Activated T-helper 1 cell treated with Interleukin-2 at 50 U/mL for 16 hours (primary cell): ENCODE data around the gene PIK3CB.

Source experiments
- DNase-seq: peaks from one replicate; pipeline ENCODE4 v3.0.0-alpha.2; 2020; ENCODE audit warnings: low read depth

PIK3CB gene

DNA sequence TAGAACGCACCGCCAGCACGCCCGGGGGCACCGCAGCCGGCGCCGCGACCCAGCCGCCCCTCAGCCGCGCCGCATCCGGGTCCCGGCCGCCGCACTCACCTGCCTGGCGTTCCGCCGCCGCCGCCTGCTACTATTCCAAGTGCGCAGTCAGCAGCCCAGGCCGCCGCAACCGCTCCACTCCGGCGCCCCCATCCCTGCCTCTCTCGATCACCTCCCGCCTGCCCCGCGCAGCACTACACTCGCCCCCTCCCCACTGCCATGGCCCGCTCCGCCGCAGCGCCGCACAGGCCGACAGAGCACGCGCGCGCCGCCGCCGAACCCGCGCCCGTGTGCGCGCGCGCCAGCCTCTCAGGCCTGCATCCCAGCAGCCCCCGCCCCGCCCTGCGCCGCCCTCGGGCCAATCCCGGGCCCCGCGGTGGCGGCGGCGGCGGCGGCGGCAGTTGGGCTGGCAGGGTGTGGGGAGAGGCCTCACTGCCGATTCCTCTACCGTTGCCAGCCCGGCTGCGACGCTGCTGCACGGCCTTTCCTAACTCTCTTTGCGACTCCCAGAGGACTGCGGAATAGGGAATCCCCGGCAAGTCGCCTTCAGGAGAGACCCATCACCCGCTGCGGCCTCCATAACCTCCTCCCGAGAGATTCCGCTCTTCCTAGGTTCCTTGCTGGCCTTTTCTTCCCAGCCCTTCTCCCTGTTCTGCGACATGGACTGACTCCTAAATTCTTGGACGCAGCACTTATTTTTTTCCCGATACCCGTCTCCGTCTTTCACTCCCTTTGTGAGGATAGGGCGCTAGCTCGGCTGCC, at the start of gene PIK3CB:
PIK3CB (minus strand) TSS at position 333 of the 801 bp plus-strand sequence. CDS start 75,585 bp downstream, outside the sequence.
- DNase-seq: peak; percentile 86

DNA sequence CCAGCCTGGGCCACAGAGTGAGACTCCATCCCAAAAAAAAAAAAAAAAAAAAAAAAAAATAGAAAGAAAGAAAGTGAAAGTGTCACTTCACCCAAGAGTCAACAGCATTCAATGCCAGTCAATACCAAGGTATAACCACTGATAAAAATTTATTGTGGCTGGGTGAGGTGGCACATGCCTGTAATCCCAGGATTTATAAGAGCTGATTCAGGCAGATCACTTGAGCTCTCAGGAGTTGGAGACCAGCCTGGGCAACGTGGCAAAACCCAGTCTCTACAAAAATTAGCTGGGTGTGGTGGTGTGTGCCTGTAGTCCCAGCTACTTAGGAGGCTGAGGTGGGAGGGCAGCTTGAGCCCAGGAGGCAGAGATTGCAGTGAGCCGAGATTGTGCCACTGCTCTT, 46.5 kb upstream of the PIK3CB start:
- DNase-seq: no peak

GRCh38 chr3:138879541-138880380, 45.0 kb upstream of the PIK3CB start:
- no peak for DNase-seq

- no peak for DNase-seq
Measured at GRCh38 chr3:138877226-138877625, 42.5 kb upstream of the PIK3CB start.

GRCh38 chr3:138875754-138876664, 41.3 kb upstream of the PIK3CB start:
- no peak for DNase-seq

GRCh38 chr3:138875096-138875753, 40.5 kb upstream of the PIK3CB start:
- DNase-seq: no peak

- no peak for DNase-seq
Measured at GRCh38 chr3:138873471-138874278, 38.9 kb upstream of the PIK3CB start.

DNA sequence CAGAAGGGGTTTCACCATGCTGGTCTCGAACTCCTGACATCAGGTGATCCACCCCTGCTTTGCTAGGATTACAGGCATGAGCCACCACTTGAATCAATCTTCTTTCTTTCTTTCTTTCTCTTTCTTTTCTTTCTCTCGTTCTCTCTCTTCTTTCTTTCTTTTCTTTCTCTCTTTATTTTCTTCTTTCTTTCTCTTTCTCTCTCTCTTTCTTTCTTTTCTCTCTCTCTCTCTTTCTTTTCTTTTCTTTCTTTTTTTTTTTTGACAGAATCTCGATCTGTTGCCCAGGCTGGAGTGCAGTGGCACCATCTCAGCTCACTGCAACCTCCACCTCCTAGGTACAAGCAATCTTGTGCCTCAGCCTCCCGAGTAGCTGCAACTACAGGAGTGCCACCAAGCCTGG, 37.9 kb upstream of the PIK3CB start:
- no peak for DNase-seq

- DNase-seq: no peak
Measured at GRCh38 chr3:138867996-138868395, 33.3 kb upstream of the PIK3CB start.

GRCh38 chr3:138863776-138864113, 29.0 kb upstream of the PIK3CB start:
- no peak for DNase-seq

GRCh38 chr3:138862924-138863775, 28.4 kb upstream of the PIK3CB start:
- no peak for DNase-seq

DNA sequence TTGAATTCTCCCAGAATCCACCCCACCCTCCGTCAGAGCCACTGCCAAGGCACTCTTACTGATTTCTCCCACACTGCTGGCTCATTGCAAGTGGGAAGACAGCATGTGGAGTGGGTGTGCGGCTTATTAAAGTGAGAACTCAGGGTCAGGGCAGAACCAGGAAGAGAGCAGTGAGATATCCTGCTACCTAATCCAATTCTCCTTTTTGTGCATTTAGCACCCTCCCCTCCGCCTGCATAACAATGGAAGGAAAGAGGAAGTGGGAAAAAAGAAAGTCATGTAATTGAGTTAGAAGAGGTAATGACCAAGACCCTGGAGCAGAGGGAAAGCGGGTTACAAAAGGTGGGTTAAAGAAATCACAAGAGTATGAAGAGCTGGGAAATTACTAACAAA, 27.8 kb upstream of the PIK3CB start:
- DNase-seq: no peak

GRCh38 chr3:138861798-138862197, 27.1 kb upstream of the PIK3CB start:
- DNase-seq: no peak

DNA sequence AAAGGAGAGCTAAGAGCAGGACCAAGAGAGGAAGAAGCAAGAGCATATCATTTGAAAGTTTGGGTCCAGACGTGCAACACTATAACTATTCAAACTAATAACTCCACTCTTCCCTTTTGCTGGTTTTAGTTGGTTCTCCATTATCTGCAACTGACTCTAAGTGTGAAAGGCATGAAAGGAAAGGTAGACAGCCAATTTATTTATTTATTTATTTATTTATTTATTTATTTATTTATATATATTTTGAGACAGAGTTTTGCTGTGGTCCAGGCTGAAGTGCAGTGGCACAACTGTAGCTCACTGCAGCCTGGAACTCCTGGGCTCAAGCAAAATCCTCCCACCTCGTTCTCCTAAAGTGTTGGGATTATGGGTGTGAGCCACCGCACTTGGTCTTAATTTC, 22.1 kb upstream of the PIK3CB start:
- DNase-seq: no peak

- no peak for DNase-seq
Measured at GRCh38 chr3:138854940-138855339, 20.2 kb upstream of the PIK3CB start.

GRCh38 chr3:138854204-138854603, 19.5 kb upstream of the PIK3CB start:
- no peak for DNase-seq

DNA sequence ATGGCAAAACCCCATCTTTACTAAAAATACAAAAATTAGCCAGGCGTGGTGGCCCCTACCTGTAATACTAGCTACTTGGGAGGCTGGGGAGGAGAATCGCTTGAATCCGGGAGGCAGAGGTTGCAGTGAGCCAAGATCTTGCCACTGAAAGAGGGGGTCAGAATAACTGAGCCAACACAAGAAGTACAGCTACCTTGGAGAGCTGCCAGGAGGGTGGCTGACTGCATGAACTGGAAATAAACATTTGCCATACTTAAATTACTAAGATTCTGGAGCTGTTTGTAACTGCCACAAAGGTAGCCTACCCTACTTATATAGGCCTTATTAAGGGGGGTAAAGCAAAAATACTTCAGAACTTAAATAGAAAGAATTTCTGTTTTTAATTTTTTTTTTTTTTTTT, 15.4 kb upstream of the PIK3CB start:
- no peak for DNase-seq

DNA sequence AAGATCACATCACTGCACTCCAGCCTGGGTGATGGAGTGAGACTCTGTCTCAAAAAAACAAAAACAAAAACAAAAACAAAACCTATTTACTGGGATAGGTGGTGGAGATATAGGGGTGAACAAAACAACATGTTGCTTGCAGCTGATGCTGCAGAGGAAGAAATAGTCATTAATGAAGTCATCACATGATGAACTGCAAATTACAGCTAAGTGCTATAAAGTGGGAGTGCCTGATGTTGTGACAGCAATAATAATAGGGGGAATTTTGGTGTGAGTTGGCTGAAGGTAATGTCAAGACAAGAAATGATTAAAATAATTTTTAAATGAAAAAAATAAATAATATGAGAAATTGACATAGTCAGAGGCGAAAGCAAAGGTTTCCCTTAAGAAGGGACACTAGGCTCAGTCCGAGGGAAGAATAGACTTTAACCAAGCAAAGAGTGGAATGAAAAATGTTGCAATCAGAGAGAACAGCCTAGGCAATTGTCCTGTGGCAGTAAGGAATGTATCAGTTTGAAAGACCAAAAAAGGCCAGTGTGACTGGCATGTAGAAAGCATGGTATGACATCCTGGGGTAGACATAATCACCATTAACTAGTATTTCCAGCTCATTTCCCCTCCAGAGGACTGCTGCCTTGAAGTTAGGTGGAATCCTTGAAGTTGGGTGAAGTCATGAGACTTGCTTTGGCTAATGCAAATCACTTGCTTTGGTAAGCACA, 14.7 kb upstream of the PIK3CB start:
- DNase-seq: no peak

GRCh38 chr3:138848696-138849095, 14.0 kb upstream of the PIK3CB start:
- no peak for DNase-seq
